PC-9 (cell line): ENCODE results near the gene GLI1.

Experiments used
- CTCF ChIP-seq: fragments of 200-600 bp; sonication (generic); conservative IDR thresholded peaks from 2 replicates; pipeline ENCODE4 v1.6.1; 2017; ENCODE audit warnings: mixed run types, antibody characterized with exemption, mild to moderate bottlenecking, moderate library complexity
- EZH2 ChIP-seq: fragments of 200-600 bp; sonication (generic); IDR thresholded peaks from 2 replicates; pipeline ENCODE4 v1.8.0; 2017; ENCODE audit warnings: antibody characterized with exemption, low read depth

- TF ChIP-seq CTCF (no peak), EZH2 (no peak)
Observed at GRCh38 chr12:57430931-57431566, 28.5 kb upstream of the GLI1 start, which contains the start of gene R3HDM2.
